Endothelial cell of hepatic sinusoid (primary cell): ENCODE results near the gene COL8A2.

Source experiments
- in situ Hi-C: cut with HindIII; loops from 2 replicates; pipeline ENCODE4 v1.10.0; 2017; ENCODE audit warnings: low sequenced_read_pairs

COL8A2 gene

DNA sequence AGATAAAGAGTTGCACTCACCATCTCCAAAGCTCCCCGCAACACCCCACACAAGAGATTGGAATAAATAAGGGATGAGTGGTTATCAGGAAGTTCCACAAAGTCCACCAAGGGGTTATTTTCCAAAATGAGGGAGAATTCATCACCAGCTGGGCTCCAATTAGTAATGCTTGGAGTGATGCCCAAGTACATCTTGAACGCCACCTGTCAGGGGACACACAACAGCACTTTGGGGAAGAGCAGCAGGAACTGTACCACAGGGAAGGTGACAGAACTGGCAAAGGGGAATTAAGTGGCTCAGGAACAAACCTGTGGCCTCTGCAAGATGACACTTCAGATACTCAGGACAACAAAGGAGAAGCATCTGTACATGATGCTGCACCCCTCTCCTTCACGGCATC is 12.8 kb upstream of the COL8A2 start:
- in situ Hi-C loops: loop anchor here (5.0 kb wide), 1 partner anchor 40 kb away; no protein-coding TSS in a partner anchor

DNA sequence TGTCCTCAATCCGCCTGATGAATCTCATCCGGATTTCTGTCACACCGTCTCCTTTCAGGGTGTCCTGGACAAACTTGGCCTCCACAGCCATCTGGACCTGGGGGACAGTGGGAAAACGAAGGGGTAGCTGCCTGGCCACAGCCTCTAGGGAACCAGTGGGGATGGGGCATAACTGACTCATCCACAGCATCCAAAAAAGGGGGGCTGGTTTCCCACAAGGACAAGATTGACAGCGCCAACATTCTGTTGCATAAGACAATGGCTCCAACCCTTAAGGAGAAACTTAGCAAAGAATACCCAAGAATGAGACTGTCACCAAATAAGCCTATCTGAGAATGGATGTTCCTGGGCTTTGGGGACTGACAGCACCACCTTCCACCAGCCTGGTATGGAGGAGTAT is 12.2 kb upstream of the COL8A2 start:
- in situ Hi-C loops: loop anchor here (5.0 kb wide), 1 partner anchor 40 kb away; no protein-coding TSS in a partner anchor

DNA sequence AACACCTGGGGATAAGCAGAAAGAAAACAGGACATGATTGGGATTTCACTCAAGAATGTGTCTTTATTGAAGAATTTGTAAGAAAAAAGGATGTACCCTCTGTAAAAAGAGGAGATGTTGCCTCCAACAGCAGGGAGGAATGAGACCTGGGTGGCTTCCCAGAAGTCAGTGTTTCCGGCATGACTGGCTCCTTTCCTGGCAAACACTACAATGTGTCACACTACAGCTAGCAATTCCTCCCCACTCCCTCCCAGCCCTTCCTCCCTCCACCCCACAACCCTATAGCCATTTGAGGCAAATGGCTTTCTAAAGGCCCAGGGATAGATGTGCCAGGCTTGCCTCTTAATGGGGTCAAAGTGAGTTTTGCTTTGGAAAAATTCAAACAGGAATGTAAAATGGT is 11.5 kb upstream of the COL8A2 start:
- in situ Hi-C loops: loop anchor here (5.0 kb wide), 1 partner anchor 41 kb away; no protein-coding TSS in a partner anchor

DNA sequence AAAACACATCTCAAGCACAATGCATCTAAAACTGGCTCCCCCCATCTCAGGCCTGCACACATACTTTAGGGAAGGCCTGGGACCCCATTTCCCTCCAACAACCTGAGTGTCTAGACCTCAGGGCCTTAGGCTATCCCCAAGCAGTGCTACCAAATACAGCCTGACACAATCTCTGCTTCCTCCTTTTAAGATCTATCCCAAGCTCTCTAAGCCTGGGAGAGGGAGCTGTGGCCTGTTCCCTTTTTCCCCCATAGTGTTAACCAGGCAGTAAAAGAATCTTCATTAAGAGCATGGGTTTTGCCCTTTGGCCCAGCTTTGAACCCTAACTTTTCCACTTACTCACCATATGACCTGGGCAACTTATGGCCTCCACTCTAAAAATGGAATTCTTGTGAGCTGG is 10.8 kb upstream of the COL8A2 start:
- in situ Hi-C loops: loop anchor here (5.0 kb wide), 1 partner anchor 42 kb away; no protein-coding TSS in a partner anchor

DNA sequence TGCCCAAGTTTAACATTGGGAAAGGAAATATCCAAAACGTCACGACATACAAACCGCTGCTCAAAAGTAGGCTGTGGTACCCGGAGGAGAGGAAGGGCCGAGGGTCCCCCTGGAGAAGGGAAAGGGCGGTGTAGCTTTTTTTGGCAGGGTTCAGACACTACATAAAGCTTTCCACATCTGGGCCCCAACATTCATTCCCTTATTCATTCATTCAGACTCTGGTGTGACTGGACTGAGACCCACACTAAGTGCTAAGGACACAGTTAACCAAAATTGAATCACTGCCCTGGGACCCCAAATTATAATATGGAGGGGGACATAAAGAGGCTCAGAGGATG is 10.3 kb upstream of the COL8A2 start:
- in situ Hi-C loops: loop anchor here (5.0 kb wide), 1 partner anchor 42 kb away; no protein-coding TSS in a partner anchor

DNA sequence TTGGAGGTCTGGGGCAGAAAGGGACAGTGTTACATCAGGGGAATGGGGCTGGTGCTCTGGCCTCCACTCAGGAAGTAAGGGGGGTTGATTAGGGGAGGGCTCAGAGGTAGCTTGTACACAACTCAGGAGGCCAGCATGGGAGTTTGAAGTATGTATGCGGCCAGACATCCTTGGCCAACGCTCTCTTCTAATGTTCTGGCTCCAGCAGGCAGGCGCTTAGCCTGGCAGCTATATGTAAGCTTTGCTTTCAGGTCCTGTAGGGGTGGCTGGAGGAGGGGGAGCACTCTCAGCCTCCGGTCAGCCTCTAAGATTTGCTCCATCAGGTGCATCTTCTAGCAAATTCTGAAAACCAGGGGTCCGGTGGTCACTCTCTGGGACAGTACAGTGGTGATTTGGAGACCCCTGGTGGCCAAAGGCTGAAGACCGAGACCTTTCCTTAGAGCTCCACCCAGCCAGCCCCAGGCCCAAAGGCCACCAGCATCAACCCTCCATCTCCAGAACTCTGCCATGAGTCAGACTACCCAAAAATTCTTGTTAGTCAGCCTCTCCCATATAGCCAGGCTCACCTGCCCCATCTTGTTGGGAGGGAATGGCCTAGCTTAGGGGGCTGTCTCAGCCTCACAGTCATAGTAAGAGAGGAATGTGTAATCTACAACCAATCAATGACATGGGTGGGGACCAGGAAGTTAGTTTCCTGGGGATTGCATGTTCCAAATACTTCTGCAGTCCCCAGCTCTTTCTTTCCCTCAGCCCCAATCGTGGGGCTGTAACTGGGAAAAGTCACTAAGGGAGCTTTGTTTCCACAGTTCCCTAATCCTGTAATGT is 9.7 kb upstream of the COL8A2 start:
- in situ Hi-C loops: loop anchor here (5.0 kb wide), 1 partner anchor 43 kb away; no protein-coding TSS in a partner anchor

DNA sequence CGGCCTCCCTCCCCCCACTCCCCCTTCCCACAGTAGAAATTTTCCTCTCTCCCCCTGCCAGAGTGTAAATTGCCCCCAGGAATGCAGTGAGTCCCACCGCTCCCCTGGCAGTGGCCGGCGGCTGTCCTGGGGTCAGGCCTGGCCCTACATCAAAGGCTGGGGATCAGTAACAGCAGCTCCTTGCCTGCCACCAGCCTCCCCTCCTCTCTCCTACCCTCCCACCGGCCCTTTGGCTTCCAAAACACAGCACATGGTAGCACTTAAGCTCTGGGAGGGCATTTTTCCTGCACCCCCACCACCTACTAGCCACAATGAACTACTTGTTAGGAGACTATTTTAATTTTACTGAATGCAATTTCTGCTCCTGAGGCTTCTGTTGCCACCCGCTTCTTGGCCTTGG is 9.0 kb upstream of the COL8A2 start:
- in situ Hi-C loops: no loop called here

DNA sequence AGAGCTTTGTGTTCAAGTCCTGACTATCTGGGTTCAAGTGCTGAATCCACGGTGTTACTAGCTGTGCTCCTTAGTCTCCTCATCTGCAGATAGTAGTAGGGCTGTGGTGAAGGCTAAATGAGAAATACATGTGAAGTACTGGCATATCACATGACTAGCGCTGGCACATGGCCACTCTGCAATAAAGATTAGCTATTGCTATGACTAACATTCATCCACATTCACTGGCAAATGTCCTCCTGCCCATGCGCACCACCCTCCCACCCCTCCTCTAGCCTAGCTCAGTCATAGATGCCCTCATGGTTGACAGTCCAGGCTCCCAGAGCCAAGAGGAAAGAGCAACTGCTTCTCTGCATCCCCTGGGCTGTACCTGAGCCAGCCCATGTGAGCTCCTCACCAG is 8.5 kb upstream of the COL8A2 start:
- in situ Hi-C loops: no loop called here

DNA sequence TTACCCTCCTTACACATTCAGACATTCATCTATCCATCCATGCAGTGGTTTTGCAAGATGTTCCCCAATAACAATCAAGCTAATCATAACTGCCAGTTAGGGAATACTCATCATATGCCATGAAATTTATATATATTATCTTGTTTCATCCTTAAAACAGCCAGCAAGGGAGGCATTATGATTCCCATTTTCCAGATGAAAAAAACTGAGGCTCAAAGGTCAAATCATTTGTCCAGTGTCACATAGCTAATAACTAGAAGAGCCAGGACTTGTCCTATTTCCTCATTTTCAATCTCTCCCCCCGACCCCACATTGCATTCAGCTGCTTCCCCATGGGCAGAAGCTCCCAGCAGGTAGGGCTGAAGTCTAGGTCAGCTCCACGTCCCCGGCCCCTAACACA is 7.0 kb upstream of the COL8A2 start:
- in situ Hi-C loops: no loop called here

DNA sequence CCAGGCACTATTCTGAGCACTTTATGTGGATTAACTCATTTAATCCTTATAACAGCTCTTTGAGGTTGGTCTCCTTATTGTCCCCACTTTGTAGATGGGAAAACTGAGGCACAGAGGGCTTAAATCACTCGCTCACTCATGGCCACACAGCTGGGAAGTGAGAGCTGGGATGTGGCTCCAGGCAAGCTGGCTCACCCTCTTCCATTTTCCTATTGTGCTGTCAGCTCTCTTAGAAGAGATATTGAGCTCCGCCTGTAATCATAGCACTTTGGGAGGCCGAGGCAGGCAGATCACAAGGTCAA is 3.8 kb upstream of the COL8A2 start:
- in situ Hi-C loops: no loop called here

DNA sequence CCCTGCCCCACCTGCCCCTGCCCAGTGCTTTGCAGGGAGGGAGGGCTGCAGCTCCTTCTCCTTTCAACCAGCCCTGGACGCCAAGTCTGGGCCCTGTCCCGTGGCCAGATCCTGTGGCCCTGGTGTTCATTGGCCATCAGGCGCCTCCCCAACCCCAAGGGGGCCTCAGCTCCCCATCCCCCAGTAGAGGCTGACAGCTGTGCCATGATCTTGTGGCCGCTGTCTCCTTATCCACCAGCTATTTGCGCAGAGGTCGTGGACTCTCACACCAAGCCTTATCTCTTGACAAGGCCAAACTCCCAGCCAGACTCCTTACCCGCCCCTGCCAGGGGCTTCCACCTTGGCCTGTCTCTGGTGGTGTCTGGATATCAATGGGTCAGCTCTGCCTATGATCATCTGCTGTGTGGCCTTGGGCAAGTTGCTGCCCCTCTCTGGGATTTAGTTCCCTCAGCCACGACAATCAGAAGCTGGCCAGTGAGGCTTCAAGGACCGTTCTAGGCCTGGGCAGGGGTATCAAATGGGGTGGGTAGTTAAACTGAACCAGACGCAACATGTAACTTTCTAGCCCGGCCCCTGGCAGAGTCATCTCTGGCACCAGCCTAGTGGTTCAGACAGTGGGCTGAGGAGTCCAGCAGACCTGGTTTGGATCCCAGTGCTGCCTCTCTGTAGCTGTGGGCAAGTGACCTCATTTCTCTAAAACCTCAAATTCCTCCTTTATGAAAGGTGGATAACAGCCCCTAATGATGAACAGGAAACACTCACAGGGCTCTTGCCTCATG is 3.3 kb upstream of the COL8A2 start:
- in situ Hi-C loops: no loop called here

DNA sequence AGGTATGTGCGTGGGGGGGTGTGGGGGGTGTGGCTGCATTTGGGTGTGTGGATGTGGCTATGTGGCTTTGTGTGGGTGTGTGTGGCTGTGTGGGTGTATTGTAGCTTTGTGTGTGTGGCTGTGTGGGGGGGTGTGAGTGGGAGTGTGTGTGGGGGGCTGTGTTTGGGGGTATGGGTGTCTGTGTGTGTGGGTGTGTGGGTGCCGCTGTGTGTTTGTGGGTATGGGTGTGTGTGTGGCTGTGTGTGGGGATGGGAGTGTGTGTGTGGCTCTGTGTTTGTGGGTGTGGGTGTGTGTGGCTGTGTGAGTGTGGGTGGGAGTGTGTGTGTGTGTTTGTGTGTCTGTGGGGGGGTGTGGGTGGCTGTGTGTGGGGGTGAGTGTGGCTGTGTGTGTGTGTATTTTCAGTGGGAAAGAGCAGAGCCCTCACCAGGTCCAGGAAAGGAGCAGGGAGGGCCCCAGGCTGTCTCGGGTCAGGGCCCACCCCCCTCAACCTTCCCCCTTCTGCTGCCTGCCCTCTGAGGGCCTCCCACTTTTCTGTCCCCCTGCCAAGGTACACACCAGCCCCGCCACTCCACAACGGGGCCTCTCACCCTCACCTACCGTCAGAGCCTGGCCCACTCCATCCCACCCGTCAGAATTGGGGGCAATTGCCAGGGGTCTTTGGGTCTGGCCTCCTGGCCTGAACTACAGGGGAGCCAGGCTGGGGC is 1.9 kb upstream of the COL8A2 start:
- in situ Hi-C loops: no loop called here

DNA sequence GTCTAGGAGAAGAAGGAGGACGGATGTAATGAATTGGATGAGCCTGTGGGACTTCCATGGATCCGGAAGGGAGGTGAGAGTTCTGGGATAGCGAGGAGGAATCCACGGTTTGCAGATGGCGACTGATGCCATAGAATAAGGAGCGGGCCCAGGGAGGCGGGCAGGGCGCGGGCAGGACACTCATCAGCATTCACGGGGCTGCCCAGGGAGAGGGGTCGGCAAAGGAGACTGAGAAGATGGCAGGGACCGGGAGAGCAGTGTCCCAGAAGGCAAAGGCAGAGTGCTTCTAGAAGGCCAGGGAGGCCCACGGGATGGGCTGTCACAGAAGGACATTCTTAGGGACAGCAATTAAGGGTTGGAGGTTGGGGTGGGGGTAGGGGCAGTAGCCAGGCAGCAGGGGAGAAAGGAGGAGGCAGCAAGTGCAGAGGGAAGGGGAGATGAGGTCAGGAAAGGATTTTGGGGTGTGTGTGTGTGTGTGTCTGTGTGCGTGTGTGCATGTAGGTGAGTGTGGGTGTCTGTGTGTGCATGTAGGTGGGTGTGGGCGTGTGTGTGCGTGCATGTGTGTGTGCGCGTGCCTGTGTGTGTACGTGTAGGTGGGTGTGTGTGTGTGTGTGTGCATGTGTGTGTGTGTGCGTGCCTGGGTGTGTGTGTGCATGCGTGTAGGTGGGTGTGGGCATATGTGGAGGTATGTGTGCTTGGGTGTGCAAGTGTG is 1.1 kb upstream of the COL8A2 start:
- in situ Hi-C loops: no loop called here

DNA sequence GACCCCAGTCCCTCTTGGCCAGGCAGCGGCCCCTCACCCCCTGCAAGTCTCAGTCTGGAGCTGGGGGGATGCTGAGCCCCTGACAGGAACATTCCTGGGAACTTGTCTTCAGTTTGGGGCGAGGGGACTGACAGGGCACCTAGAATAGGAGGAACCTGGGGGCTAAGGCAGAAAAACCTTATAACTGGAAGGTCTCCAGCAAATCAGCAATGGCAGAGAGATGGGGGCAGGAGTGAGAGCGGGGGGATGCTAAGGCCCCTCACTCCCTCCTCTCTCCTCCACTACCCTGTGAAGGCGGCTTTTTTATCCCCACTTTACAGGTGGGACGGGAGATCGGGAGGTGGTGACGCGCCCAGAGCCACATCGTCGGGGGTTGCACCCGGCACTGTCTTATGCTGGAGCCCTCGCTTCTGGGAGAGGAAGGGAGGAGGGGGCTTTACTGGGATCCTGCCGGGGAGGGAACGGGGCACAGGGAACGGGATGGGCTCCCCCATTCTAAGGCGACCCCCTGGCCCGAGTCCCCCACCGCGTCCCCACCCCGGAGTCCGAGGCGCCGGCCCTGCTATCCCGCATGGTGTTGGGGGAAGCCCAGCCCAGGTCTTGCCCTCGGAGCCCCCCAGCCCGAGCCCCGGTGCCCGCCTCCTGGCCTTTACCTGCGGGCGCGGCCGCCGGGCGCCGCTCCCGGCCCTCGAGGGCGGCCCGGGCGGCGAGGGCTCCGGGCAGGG is 456 bp downstream of the COL8A2 start:
- in situ Hi-C loops: no loop called here

DNA sequence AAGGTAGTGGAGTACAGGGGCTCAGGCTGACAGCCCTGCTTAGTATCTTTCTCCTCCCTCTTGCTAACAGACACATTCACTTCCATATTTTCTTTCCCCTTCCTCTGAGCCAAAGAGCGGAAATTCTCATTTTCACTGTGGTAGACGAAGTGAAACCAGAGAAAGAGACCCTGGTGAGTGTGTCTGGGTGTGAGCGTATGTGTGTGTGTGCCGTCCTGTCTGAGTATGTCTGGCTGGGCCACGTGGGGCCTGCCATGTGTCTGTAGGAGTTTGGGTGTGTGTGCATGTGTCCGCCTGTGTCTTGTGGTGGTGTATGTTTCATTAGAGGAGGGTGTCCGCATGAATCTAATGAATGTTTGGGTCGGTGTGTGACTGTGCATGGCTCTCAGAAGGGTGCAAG is 1.7 kb downstream of the COL8A2 start:
- in situ Hi-C loops: no loop called here

DNA sequence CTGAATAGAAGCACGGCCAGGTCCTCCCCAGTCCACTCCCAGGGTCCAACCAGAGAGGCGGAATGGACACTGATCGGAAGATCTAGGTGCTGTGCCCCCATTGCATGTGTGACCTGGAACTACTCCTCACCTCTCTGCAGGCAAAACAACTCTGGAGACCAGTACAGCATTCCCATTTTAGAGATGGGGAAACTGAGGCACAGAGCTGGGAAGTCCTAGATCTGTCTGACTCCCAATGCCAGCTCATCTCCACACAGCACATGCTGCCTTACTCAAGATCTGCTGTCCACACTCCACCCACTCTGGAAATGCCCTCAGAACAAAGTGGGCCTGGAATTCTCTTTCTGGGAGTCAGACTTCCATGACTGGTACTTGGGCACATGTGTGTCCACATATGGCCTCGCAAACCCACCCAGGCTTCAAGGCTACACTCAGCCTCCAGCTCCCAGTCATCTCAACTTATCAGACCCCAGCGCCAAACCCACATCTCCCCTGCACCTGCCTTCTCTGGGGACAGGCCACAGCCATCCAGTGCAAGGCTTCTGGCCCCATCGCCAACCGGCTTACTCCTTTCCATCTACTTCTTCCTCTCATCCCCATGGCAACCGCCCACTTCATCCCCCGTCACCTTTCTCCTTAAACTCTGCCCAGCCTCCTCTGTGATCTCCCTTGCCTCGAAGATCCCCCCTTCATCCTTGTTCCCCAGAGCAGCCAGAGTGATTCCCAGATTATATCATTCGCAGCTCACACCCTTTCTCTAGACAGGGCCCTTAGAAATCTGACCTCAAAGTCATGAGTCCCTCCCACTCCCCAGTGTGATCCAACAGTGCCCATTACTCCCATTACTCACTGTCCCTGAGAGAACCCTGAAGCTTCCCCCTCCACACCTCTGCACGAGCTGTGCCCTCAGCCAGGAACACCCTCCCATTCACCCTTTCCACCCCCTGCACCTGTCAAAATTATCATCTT is 2.7 kb downstream of the COL8A2 start:
- in situ Hi-C loops: no loop called here

DNA sequence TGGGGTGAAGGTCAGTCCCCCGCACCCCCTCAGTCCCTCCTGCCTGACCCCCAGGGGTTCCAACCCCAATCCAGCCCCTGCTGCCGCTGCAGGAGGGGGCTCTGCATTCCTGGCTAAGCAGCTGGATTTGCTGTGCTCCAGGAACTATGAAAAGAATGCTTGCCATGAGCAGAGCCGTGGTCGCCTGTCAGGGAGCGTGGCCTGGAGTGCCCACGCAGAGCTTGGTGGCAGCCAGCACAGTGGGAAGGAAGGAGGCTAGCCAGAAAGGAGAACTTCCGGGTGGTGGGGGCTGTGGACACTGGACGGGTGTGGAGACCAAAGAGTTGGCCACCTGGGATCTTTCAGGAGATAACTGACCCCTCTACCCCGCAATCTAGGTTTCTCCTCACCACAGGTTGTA is 5.6 kb downstream of the COL8A2 start:
- in situ Hi-C loops: loop anchor here (5.0 kb wide), 2 partner anchors 77 to 163 kb away; no protein-coding TSS in a partner anchor

DNA sequence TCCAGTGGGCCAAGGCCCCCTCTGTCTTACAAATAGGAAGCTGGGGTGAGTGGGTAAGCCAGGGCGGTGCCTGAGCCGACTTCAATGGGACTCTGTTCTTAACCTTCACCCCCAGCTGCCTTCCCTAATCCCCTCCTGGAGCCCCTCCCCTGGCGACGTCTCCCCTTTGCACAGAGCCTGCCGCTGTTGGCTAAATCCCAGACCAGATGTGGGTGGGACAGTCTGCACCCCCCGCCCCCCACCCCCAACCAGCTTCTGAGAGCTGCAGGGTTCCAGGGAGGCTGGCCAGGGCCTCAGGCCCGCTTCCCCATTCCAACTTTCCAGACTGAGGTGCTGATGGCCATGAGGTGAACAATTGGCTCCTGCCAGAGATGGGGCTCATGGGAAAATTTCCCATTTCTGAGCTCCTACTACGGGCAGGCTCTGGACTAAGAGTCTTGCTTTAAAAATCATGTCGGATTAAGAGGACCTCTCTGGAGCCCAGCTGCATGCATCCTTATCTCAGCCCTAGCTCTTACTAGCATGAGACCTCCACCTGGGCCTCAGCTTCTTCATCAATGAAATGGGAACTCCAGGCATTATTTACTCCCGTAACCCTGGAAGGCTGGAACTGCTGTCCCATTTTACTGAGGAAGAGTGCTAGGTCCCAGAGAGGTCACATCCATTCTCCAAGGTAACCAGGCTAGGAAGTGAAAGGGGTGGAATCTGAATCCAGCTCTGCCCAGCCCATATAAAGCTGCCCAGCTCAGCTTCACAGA is 6.4 kb downstream of the COL8A2 start:
- in situ Hi-C loops: loop anchor here (5.0 kb wide), 2 partner anchors 76 to 164 kb away; no protein-coding TSS in a partner anchor
